DOHH2 (cell line): Measurements from ENCODE around the gene PNMA8A.

Experiments
- H3F3A ChIP-seq: fragments of 200-600 bp; sonication (generic), shearing (Covaris generic); 2 replicates; pipeline ENCODE4 v1.6.0; 2016; ENCODE audit warnings: antibody characterized with exemption, mild to moderate bottlenecking; ENCODE audit not compliant: control insufficient read depth, insufficient read depth
- H3K27ac ChIP-seq: fragments of 200-600 bp; sonication (generic); 2 replicates; pipeline ENCODE4 v1.5.1; 2014; ENCODE audit warnings: low read depth, mild to moderate bottlenecking, low read length, moderate library complexity
- H3K27me3 ChIP-seq: fragments of 200-600 bp; sonication (generic); 2 replicates; pipeline ENCODE4 v1.6.1; 2014; ENCODE audit warnings: mild to moderate bottlenecking, low read length, mixed read lengths; ENCODE audit not compliant: control insufficient read depth
- H3K36me3 ChIP-seq: fragments of 200-600 bp; sonication (generic); 2 replicates; pipeline ENCODE4 v1.6.1; 2014; ENCODE audit warnings: mild to moderate bottlenecking, low read length, moderate library complexity, mixed read lengths; ENCODE audit not compliant: control insufficient read depth
- H3K4me1 ChIP-seq: fragments of 200-600 bp; sonication (generic); 2 replicates; pipeline ENCODE4 v1.6.1; 2014; ENCODE audit warnings: mild to moderate bottlenecking, low read length, mixed read lengths; ENCODE audit not compliant: control insufficient read depth
- H3K4me2 ChIP-seq: fragments of 200-600 bp; sonication (generic); 2 replicates; pipeline ENCODE4 v1.6.0; 2014; ENCODE audit warnings: mild to moderate bottlenecking, low read length, moderate library complexity
- H3K4me3 ChIP-seq: fragments of 200-600 bp; sonication (generic); 2 replicates; pipeline ENCODE4 v1.5.1; 2014; ENCODE audit warnings: mild to moderate bottlenecking, low read length, mixed read lengths
- H3K79me2 ChIP-seq: fragments of 200-600 bp; sonication (generic); 2 replicates; pipeline ENCODE4 v1.6.1; 2014; ENCODE audit warnings: mild to moderate bottlenecking, low read length, mixed read lengths; ENCODE audit not compliant: control insufficient read depth
- H3K9me2 ChIP-seq: fragments of 200-600 bp; sonication (generic); replicated peaks from 2 replicates; pipeline ENCODE4 v1.6.1; 2014; ENCODE audit warnings: mild to moderate bottlenecking, low read length, mixed read lengths; ENCODE audit not compliant: control insufficient read depth
- H3K9me3 ChIP-seq: fragments of 200-600 bp; sonication (generic); 2 replicates; pipeline ENCODE4 v1.6.1; 2014; ENCODE audit warnings: antibody characterized with exemption, low read length, mixed read lengths; ENCODE audit not compliant: control insufficient read depth, insufficient read depth
- H4K20me1 ChIP-seq: fragments of 200-600 bp; sonication (generic); 2 replicates; pipeline ENCODE4 v1.6.0; 2014; ENCODE audit warnings: low read depth, mild to moderate bottlenecking, antibody characterized with exemption, low read length, moderate library complexity; ENCODE audit not compliant: control insufficient read depth, insufficient read depth
- CTCF ChIP-seq: fragments of 200-600 bp; sonication (generic); IDR thresholded peaks from one replicate; pipeline ENCODE4 v1.5.1; 2014; ENCODE audit warnings: antibody characterized with exemption, mild to moderate bottlenecking, low read depth, low read length; ENCODE audit not compliant: poor library complexity, severe bottlenecking
- EZH2phosphoT487 ChIP-seq: fragments of 200-600 bp; sonication (generic); IDR thresholded peaks from 2 replicates; pipeline ENCODE4 v1.6.1; 2017; ENCODE audit warnings: borderline replicate concordance, mild to moderate bottlenecking, antibody characterized with exemption, low read length, moderate library complexity, mixed read lengths

Gene PNMA8A

GRCh38 chr19:46515879-46516350, 44.6 kb upstream of the PNMA8A start:
- 0 out of 2 replicates have a peak, but pooled peaks cover 2% of the 10 kb centered on the region for H3F3A ChIP-seq
- no peaks in the 10 kb centered on the region for H3K36me3 ChIP-seq
- no peak overlapping the region for H3K27ac ChIP-seq
- peaks cover 6% of the 10 kb centered on the region; the same call in 1 of the 2 replicates for H3K27me3 ChIP-seq
- H3K9me3 ChIP-seq: no peaks in the 10 kb centered on the region
- H3K4me2 ChIP-seq: no peak overlapping the region
- TF ChIP-seq EZH2phosphoT487: no peak
- peak; percentile 79 for TF ChIP-seq CTCF
- H4K20me1 ChIP-seq: no peaks in the 10 kb centered on the region; the same call in 1 of the 2 replicates
- H3K4me1 ChIP-seq: peaks cover 19% of the 10 kb centered on the region
- no peak overlapping the region for H3K4me3 ChIP-seq
- no peaks in the 10 kb centered on the region for H3K9me2 ChIP-seq
- no peaks in the 10 kb centered on the region for H3K79me2 ChIP-seq

GRCh38 chr19:46515290-46515609, 43.9 kb upstream of the PNMA8A start:
- Histone ChIP-seq H3K4me2 (no peak overlapping the region), H3K9me2 (no peaks in the 10 kb centered on the region), H3K9me3 (no peaks in the 10 kb centered on the region), H3K4me1 (peaks cover 13% of the 10 kb centered on the region), H3K27ac (no peak overlapping the region), H3F3A (0 out of 2 replicates have a peak, but pooled peaks cover 1% of the 10 kb centered on the region), H3K79me2 (no peaks in the 10 kb centered on the region), H3K27me3 (peaks cover 6% of the 10 kb centered on the region; the same call in 1 of the 2 replicates), H3K36me3 (no peaks in the 10 kb centered on the region), H3K4me3 (no peak overlapping the region), H4K20me1 (no peaks in the 10 kb centered on the region; the same call in 1 of the 2 replicates)
- no peak for TF ChIP-seq EZH2phosphoT487
- no peak for TF ChIP-seq CTCF

GRCh38 chr19:46514589-46515289, 43.4 kb upstream of the PNMA8A start:
- Histone ChIP-seq H3K4me2 (no peak overlapping the region), H3K9me2 (no peaks in the 10 kb centered on the region), H3F3A (no peaks in the 10 kb centered on the region), H3K4me3 (no peak overlapping the region), H3K4me1 (peaks cover 9% of the 10 kb centered on the region), H3K36me3 (no peaks in the 10 kb centered on the region), H4K20me1 (no peaks in the 10 kb centered on the region; the same call in 1 of the 2 replicates), H3K27me3 (peaks cover 6% of the 10 kb centered on the region; the same call in 1 of the 2 replicates), H3K79me2 (no peaks in the 10 kb centered on the region), H3K9me3 (no peaks in the 10 kb centered on the region), H3K27ac (no peak overlapping the region)
- no peak for TF ChIP-seq EZH2phosphoT487
- no peak for TF ChIP-seq CTCF
